ENCODE results near the gene SUGCT.

DNA sequence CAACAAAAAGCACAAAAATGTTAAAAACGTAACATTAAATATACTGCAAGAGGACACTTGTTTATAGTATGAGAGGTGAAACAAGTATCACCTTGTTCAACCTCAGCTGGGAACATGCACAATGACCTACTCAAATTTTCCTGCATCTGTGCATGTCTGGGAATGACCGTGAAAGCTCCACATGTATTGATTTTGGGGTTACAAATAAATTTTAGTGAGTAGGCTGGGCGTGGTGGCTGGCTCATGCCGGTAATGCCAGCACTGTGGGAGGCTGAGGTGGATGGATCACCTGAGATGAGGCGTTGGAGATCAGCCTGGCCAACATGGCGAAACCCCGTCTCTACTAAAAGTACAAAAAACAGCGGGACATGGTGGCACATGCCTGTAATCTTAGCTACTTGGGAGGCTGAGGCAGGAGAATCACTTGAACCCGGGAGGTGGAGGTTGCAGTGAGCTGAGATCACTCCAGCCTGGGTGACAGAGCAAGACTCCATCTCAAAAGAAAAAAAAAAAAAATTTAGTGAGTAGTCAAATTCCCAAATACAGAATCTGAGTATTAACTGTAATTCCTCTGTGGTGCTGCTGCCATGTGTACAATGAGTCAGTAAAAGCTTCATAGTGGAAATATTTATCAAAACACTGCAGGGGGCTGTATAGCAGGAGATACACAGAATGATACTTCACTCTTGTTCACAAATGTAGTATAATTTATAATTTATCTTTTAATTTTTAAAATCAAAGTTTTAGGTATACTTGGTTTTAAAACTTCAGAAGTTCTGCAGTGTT is 41.1 kb downstream of the SUGCT start:
- TF ChIP-seq, protein P1, sequence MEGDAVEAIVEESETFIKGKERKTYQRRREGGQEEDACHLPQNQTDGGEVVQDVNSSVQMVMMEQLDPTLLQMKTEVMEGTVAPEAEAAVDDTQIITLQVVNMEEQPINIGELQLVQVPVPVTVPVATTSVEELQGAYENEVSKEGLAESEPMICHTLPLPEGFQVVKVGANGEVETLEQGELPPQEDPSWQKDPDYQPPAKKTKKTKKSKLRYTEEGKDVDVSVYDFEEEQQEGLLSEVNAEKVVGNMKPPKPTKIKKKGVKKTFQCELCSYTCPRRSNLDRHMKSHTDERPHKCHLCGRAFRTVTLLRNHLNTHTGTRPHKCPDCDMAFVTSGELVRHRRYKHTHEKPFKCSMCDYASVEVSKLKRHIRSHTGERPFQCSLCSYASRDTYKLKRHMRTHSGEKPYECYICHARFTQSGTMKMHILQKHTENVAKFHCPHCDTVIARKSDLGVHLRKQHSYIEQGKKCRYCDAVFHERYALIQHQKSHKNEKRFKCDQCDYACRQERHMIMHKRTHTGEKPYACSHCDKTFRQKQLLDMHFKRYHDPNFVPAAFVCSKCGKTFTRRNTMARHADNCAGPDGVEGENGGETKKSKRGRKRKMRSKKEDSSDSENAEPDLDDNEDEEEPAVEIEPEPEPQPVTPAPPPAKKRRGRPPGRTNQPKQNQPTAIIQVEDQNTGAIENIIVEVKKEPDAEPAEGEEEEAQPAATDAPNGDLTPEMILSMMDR (conservative IDR thresholded peaks at IDR 0.05; ENCODE audit: low read length): no peak
- TF ChIP-seq EZH2phosphoT487 (IDR thresholded peaks at IDR 0.05; ENCODE audit: borderline replicate concordance): no peak
